Body of pancreas (tissue), 4 donors: ENCODE data around the gene NWD2.

Source experiments
- CTCF ChIP-seq, 7 experiments: fragments of 450-650 bp in 4 of 7; fragments of 200-600 bp in 3 of 7; sonication (generic) in 3 of 7; IDR thresholded peaks; one replicate each; pipeline ENCODE4 v1.5.1; 2016 to 2019; ENCODE audit warnings: antibody characterized with exemption in 7 of 7
- POLR2A ChIP-seq, 3 donors: fragments of 450-650 bp; IDR thresholded peaks; one replicate each; pipeline ENCODE4 v1.6.1; 2016; ENCODE audit warnings: antibody characterized with exemption in 3 of 3, mild to moderate bottlenecking in 2 of 3

- TF ChIP-seq CTCF (IDR thresholded peaks at IDR 0.05) (no peak), POLR2A (IDR thresholded peaks at IDR 0.05) (no peak)
These were observed 241.6 kb downstream of the NWD2 start for GRCh38 chr4:37486166-37486565.
